HG02852 (cell line): ENCODE results near the gene COL6A5.

Experiments
- ATAC-seq: cut with Tn5 transposase; IDR thresholded peaks from one replicate; pipeline ENCODE4 v1.9.1; 2021; ENCODE audit warnings: mild to moderate bottlenecking, moderate library complexity; ENCODE audit not compliant: unreplicated experiment

Gene COL6A5

GRCh38 chr3:130516645-130517512 is 171.4 kb downstream of the COL6A5 start, which contains the start of gene COL6A6:
TSS of gene COL6A6 (plus strand) at chr3:130517177. CDS start at chr3:130560365, 43,188 bp downstream.
- ATAC-seq: no peak

DNA sequence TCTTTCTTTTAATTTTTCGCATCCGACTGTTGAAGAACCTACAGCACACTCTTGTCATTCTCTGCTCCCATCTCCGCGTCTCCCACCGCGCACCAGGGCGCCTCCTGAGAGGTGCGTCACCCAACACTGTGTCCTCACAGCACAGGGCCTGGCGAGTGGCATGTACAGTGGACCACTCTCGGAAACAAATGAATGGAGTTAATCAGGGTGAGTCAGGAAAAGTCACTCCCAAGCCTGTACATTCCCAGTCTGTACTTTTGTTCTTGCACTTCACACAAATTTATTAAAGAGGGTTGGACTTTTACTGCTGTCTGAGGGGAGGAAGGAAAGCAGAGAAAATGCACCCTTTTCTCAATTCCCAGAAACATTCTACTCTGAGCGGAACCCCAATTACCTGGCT is 172.1 kb downstream of the COL6A5 start:
- no peak for ATAC-seq

- ATAC-seq: no peak
Measured at GRCh38 chr3:130519754-130520153, 174.3 kb downstream of the COL6A5 start.

- no peak for ATAC-seq
Measured at GRCh38 chr3:130522399-130522798, 176.9 kb downstream of the COL6A5 start.

DNA sequence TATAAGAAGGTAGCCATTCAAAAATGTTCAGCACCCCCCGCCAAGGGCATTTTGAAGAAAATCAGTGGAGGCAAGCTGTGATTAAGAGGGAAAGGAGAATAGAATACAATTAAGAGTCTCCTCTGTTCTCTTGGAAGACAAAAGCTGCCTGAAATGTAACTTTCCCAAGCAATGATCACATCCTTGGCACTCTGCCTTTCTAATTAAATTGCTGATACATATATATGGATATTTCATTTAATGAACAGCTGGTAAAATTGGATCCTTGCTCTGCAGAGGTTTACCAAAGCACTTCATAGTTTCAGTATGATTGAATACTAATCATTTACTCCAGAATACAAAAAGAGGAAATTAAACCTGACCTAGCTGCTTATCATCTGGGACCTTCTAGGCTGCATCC is 182.0 kb downstream of the COL6A5 start:
- ATAC-seq: no peak

DNA sequence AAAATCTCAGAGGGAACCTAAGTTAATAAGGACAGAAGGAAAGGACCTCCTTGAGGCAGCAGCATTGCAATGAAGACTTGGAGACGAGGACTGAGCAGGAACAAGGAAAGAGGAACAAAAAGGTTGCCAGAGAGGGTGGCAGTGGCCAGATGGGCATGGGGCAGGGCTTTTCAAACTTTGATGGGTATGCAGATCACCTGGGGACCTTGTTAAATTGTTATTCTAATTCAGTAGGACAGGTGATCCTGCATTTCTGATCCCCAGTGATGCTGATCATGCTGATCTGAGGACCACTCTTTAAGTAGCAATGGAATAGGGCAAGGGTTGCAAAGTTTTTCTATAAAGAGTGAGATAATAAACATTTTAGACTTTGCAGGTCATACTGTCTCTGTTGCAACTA is 182.6 kb downstream of the COL6A5 start:
- no peak for ATAC-seq

DNA sequence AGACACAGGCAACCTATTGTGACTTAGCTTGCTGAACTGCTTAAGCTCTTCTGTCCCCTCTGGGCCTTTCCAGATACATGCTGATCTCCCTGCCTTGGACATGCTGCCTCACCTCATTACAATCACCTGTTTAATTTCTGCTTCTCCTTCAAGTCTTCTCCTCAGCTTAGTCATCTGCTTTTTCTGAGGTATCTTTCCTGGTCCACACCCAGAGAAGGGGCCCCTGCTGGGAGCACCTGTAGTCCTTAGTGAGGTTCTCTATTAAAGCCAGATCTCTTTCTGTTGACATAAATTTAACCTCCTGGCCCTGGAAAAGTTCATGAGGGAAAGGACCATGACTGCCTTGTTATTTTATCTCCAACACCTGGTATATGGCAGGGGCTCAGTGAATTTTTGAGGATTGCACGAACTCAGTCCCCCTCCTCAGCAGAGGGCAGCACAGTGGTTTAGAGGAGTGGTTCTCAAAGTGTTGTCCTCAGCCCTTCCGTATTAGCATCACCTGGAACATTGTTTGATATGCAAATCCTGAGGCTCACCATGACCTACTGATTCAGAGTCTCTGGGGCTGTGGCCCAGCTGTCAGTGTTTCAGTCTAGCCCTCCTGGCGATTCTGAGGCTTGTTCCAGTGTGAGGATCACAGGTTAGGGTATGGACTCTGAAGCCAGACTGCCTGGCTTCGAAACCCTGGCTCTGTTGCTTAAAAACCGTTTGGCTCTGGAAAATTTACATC is 184.2 kb downstream of the COL6A5 start:
- ATAC-seq: no peak

DNA sequence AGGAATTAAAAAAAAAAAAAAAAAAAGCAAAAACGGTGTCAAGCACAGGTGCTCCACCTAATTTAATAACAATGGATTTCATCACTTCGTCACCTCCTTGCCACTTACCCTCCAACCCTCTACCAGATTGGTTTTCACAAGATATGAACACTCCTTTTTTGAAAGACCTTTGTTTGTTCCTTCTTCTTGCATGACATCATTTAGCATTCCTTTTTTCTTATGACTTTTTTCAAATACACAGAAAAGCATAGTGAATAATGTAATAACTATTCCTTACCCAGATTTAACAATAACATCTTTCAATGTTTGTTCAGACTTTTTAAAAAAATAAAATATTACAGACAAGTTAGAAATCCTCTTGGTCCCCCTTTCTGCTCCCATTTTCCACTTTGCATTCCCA is 187.8 kb downstream of the COL6A5 start:
- no peak for ATAC-seq
